ENCODE results near the gene ARG2. TPM values are rescaled to one million over a fixed set of nuclear protein-coding genes. Genes with fewer than 3 reads are reported as not detected.
"Not testable (repeated sequence)": the region's sequence is repeated elsewhere in the genome, so short reads cannot be mapped to it uniquely, and the experiment has no call there.

ARG2 gene
- total RNA-seq, 1 donor from 2014 or later: 0.75 TPM

GRCh38 chr14:67582061-67582460, 37.7 kb upstream of the ARG2 start:
- no peak for DNase-seq
- intact Hi-C loops (cut with DNase I): no loop called here
- ATAC-seq (ENCODE audit: poor library complexity): no peak

GRCh38 chr14:67583711-67584644, 35.7 kb upstream of the ARG2 start:
- intact Hi-C loops (cut with DNase I): no loop called here
- DNase-seq: no peak
- peak; percentile 79 for ATAC-seq (ENCODE audit: poor library complexity)

GRCh38 chr14:67584978-67585377, 34.7 kb upstream of the ARG2 start:
- ATAC-seq (ENCODE audit: poor library complexity) (no peak), DNase-seq (no peak)
- intact Hi-C loops (cut with DNase I): loop anchor here (5.0 kb wide), 1 partner anchor 117 kb away; the partner anchor contains the start of gene RDH12

- DNase-seq (no peak), ATAC-seq (ENCODE audit: poor library complexity) (no peak)
- intact Hi-C loops (cut with DNase I): loop anchor here (5.0 kb wide), 1 partner anchor 116 kb away; the partner anchor contains the start of gene RDH12
Measured at GRCh38 chr14:67586369-67586768, 33.4 kb upstream of the ARG2 start.

- DNase-seq: no peak
- intact Hi-C loops (cut with DNase I): loop anchor here (5.0 kb wide), 1 partner anchor 113 kb away; the partner anchor contains the start of gene RDH12
- no peak for ATAC-seq (ENCODE audit: poor library complexity)
Measured at GRCh38 chr14:67589204-67589770, 30.4 kb upstream of the ARG2 start.

GRCh38 chr14:67593650-67594049, 26.1 kb upstream of the ARG2 start:
- DNase-seq; intact Hi-C loops (cut with DNase I); ATAC-seq (ENCODE audit: poor library complexity): not testable (repeated sequence)

- DNase-seq (no peak), ATAC-seq (ENCODE audit: poor library complexity) (no peak)
- intact Hi-C loops (cut with DNase I): no loop called here
Measured at GRCh38 chr14:67595392-67595791, 24.3 kb upstream of the ARG2 start.

GRCh38 chr14:67599698-67600561, 19.8 kb upstream of the ARG2 start, which contains the start of gene PIGH:
PIGH (minus strand) TSS chr14:67600268; CDS start chr14:67600203, 65 bp downstream.
- intact Hi-C loops (cut with DNase I): no loop called here
- DNase-seq: peak; percentile 95
- ATAC-seq (ENCODE audit: poor library complexity): peak; percentile 99

GRCh38 chr14:67600562-67600974, 19.2 kb upstream of the ARG2 start:
- ATAC-seq (ENCODE audit: poor library complexity); DNase-seq; intact Hi-C loops (cut with DNase I): not testable (repeated sequence)

- no peak for ATAC-seq (ENCODE audit: poor library complexity)
- intact Hi-C loops (cut with DNase I): no loop called here
- no peak for DNase-seq
Measured at GRCh38 chr14:67602076-67602475, 17.6 kb upstream of the ARG2 start.

GRCh38 chr14:67602995-67603545, 16.6 kb upstream of the ARG2 start:
- intact Hi-C loops (cut with DNase I): no loop called here
- no peak for DNase-seq
- ATAC-seq (ENCODE audit: poor library complexity): no peak

GRCh38 chr14:67607646-67608045, 12.1 kb upstream of the ARG2 start:
- intact Hi-C loops (cut with DNase I): no loop called here
- ATAC-seq (ENCODE audit: poor library complexity) (no peak), DNase-seq (no peak)

GRCh38 chr14:67609642-67610310, 9.9 kb upstream of the ARG2 start:
- ATAC-seq (ENCODE audit: poor library complexity) (no peak), DNase-seq (no peak)
- intact Hi-C loops (cut with DNase I): no loop called here

GRCh38 chr14:67610491-67610890, 9.2 kb upstream of the ARG2 start:
- ATAC-seq (ENCODE audit: poor library complexity): no peak
- intact Hi-C loops (cut with DNase I): no loop called here
- no peak for DNase-seq

- DNase-seq (no peak), ATAC-seq (ENCODE audit: poor library complexity) (peak; percentile 77)
- intact Hi-C loops (cut with DNase I): loop anchor here (5.0 kb wide), 1 partner anchor 49 kb away; no protein-coding TSS in a partner anchor
Measured at GRCh38 chr14:67618617-67619063, 1.1 kb upstream of the ARG2 start.

GRCh38 chr14:67620217-67620785, 581 bp downstream of the ARG2 start:
- intact Hi-C loops (cut with DNase I): no loop called here
- no peak for DNase-seq
- ATAC-seq (ENCODE audit: poor library complexity): peak; percentile 12

- ATAC-seq (ENCODE audit: poor library complexity) (no peak), DNase-seq (no peak)
- intact Hi-C loops (cut with DNase I): no loop called here
Measured at GRCh38 chr14:67622675-67623074, 3.0 kb downstream of the ARG2 start.

GRCh38 chr14:67623114-67623513, 3.4 kb downstream of the ARG2 start:
- DNase-seq: no peak
- ATAC-seq (ENCODE audit: poor library complexity): no peak
- intact Hi-C loops (cut with DNase I): no loop called here

Data from Right ventricle myocardium superior (tissue), 1 donor.